IMR-90 (cell line): ENCODE data around the gene AOPEP. TPM values are rescaled to one million over a fixed set of nuclear protein-coding genes. Genes with fewer than 3 reads are reported as not detected.
A peak's percentile ranks its signal among the peaks of the same experiment; 100 is the strongest.

Source experiments
- ATAC-seq: fragments of 200-7000 bp; cut with Tn5 transposase; 2 replicates; pipeline ENCODE4 v1.9.1; 2020; ENCODE audit warnings: low read depth, mild to moderate bottlenecking, moderate library complexity
- BruUV-seq: library from RNA; stranded (reverse); fragments of 400-500 nt; replicated peaks from 2 replicates; lab custom pipeline; 2021; lab: Mats Ljungman, UMichigan
- CTCF ChIA-PET: fragments of 300-600 bp; formaldehyde crosslinking; extraction: SDS; loops from one replicate; lab custom pipeline; 2021; ENCODE audit warnings: antibody characterized with exemption; lab: Yijun Ruan, JAX
- POLR2A ChIA-PET: fragments of 300-600 bp; sonication (Branson Sonifier 250); formaldehyde crosslinking; loops from one replicate; lab custom pipeline; 2022; ENCODE audit warnings: antibody characterized with exemption; ENCODE audit not compliant: unreplicated experiment; lab: Charles Lee
- DNase-seq: peaks from one replicate; pipeline ENCODE4 v3.0.0; 2013
- H2AFZ ChIP-seq: replicated peaks from 2 replicates; pipeline ENCODE3; 2013; ENCODE audit warnings: low read length, mild to moderate bottlenecking; ENCODE audit not compliant: poor library complexity
- H2AK5ac ChIP-seq: 2 replicates; pipeline ENCODE4 v1.6.1; 2013; ENCODE audit warnings: low read depth, low read length, inconsistent platforms
- H2AK9ac ChIP-seq: replicated peaks from 2 replicates; pipeline ENCODE3; 2013; ENCODE audit warnings: mild to moderate bottlenecking, low read depth, low read length, moderate library complexity; ENCODE audit not compliant: poor library complexity
- H2BK120ac ChIP-seq: 2 replicates; pipeline ENCODE4 v1.6.1; 2013; ENCODE audit warnings: low read depth, low read length, inconsistent platforms
- H2BK15ac ChIP-seq: 3 replicates; pipeline ENCODE4 v1.6.1; 2013; ENCODE audit warnings: low read depth, low read length, inconsistent platforms
- H2BK20ac ChIP-seq: 2 replicates; pipeline ENCODE4 v1.6.1; 2013; ENCODE audit warnings: low read depth, mild to moderate bottlenecking, inconsistent platforms, low read length, moderate library complexity
- H2BK5ac ChIP-seq: 2 replicates; pipeline ENCODE4 v1.6.1; 2013; ENCODE audit warnings: mild to moderate bottlenecking, low read depth, low read length, inconsistent platforms; ENCODE audit not compliant: poor library complexity, severe bottlenecking
- H3K14ac ChIP-seq: replicated peaks from 2 replicates; pipeline ENCODE4 v1.6.1; 2013; ENCODE audit warnings: low read depth, low read length, inconsistent platforms
- H3K18ac ChIP-seq: 2 replicates; pipeline ENCODE4 v1.6.1; 2013; ENCODE audit warnings: low read depth, low read length, control low read depth
- H3K23ac ChIP-seq: 2 replicates; pipeline ENCODE4 v1.6.1; 2013; ENCODE audit warnings: low read depth, low read length, inconsistent platforms
- H3K27ac ChIP-seq: 2 replicates; pipeline ENCODE4 v1.5.1; 2013; ENCODE audit warnings: mild to moderate bottlenecking, control low read depth, low read length; ENCODE audit not compliant: insufficient read depth
- H3K27me3 ChIP-seq: 2 replicates; pipeline ENCODE4 v1.6.1; 2013; ENCODE audit warnings: low read length; ENCODE audit not compliant: control insufficient read depth, insufficient read depth
- H3K36me3 ChIP-seq: 2 replicates; pipeline ENCODE4 v1.6.1; 2013; ENCODE audit warnings: low read length, mixed read lengths; ENCODE audit not compliant: control insufficient read depth, insufficient read depth
- H3K4ac ChIP-seq: 2 replicates; pipeline ENCODE4 v1.6.1; 2013; ENCODE audit warnings: low read depth, low read length, inconsistent platforms
- H3K4me1 ChIP-seq: 2 replicates; pipeline ENCODE4 v1.6.1; 2013; ENCODE audit warnings: low read length, mixed read lengths; ENCODE audit not compliant: control insufficient read depth, insufficient read depth
- H3K4me2 ChIP-seq: 2 replicates; pipeline ENCODE4 v1.6.1; 2013; ENCODE audit warnings: low read depth, mild to moderate bottlenecking, control low read depth, low read length, moderate library complexity
- H3K4me3 ChIP-seq: 2 replicates; pipeline ENCODE4 v1.5.1; 2013; ENCODE audit warnings: low read depth, mild to moderate bottlenecking, control low read depth, low read length, moderate library complexity; ENCODE audit not compliant: insufficient read depth
- H3K56ac ChIP-seq: 2 replicates; pipeline ENCODE4 v1.6.1; 2013; ENCODE audit warnings: low read length, inconsistent platforms; ENCODE audit not compliant: insufficient read depth; ENCODE audit errors: extremely low read depth
- H3K79me1 ChIP-seq, 2 experiments: 2 replicates each; pipeline ENCODE4 v1.6.1; 2013; ENCODE audit warnings: low read length in 2 of 2, inconsistent platforms in 1 of 2, low read depth in 1 of 2
- H3K9ac ChIP-seq: 2 replicates; pipeline ENCODE4 v1.6.1; 2013; ENCODE audit warnings: low read depth, low read length, control low read depth
- H3K9me1 ChIP-seq: 2 replicates; pipeline ENCODE4 v1.6.1; 2013; ENCODE audit warnings: low read length, inconsistent platforms; ENCODE audit not compliant: insufficient read depth
- H3K9me3 ChIP-seq: 2 replicates; pipeline ENCODE4 v1.6.1; 2013; ENCODE audit warnings: low read length; ENCODE audit not compliant: control insufficient read depth, insufficient read depth
- H4K20me1 ChIP-seq: 2 replicates; pipeline ENCODE4 v1.6.1; 2013; ENCODE audit warnings: low read length, inconsistent platforms; ENCODE audit not compliant: insufficient read depth
- H4K5ac ChIP-seq: 2 replicates; pipeline ENCODE4 v1.6.1; 2013; ENCODE audit warnings: mild to moderate bottlenecking, low read depth, low read length, control low read depth
- H4K8ac ChIP-seq, 2 experiments: 2 replicates each; pipeline ENCODE4 v1.6.1; 2013; ENCODE audit warnings: low read depth in 2 of 2, low read length in 2 of 2, control low read depth in 1 of 2, inconsistent platforms in 1 of 2
- H4K91ac ChIP-seq: 2 replicates; pipeline ENCODE4 v1.6.1; 2013; ENCODE audit warnings: low read depth, low read length, inconsistent platforms; ENCODE audit not compliant: insufficient read depth
- BHLHE40 ChIP-seq: fragments of 150-350 bp; IDR thresholded peaks from 2 replicates; pipeline ENCODE4 v1.6.1; 2016; ENCODE audit warnings: mild to moderate bottlenecking, low read depth, low read length
- CEBPB ChIP-seq: IDR thresholded peaks from 2 replicates; pipeline ENCODE4 v1.6.1; 2012; ENCODE audit warnings: low read depth, low read length, improper control_type of control experiment
- CHD1 ChIP-seq: IDR thresholded peaks from 2 replicates; pipeline ENCODE4 v1.6.1; 2012; ENCODE audit warnings: low read depth, low read length, improper control_type of control experiment
- ELK1 ChIP-seq: fragments of 150-350 bp; IDR thresholded peaks from 2 replicates; pipeline ENCODE4 v1.6.1; 2016; ENCODE audit warnings: low read depth, mild to moderate bottlenecking, low read length, moderate library complexity, borderline replicate concordance
- FOS ChIP-seq: fragments of 150-350 bp; IDR thresholded peaks from 2 replicates; pipeline ENCODE4 v1.6.1; 2016; ENCODE audit warnings: low read depth, low read length
- MAFK ChIP-seq: IDR thresholded peaks from 2 replicates; pipeline ENCODE4 v1.6.1; 2012; ENCODE audit warnings: low read depth, low read length, improper control_type of control experiment
- MAZ ChIP-seq: IDR thresholded peaks from 2 replicates; pipeline ENCODE4 v1.6.1; 2012; ENCODE audit warnings: low read depth, mild to moderate bottlenecking, low read length, improper control_type of control experiment, moderate library complexity, borderline replicate concordance
- MXI1 ChIP-seq: IDR thresholded peaks from 2 replicates; pipeline ENCODE4 v1.6.1; 2012; ENCODE audit warnings: low read depth, mild to moderate bottlenecking, low read length, moderate library complexity, borderline replicate concordance
- NFE2L2 ChIP-seq: fragments of 150-350 bp; IDR thresholded peaks from 2 replicates; pipeline ENCODE4 v1.6.1; 2016; ENCODE audit warnings: low read depth, mild to moderate bottlenecking, low read length
- POLR2A ChIP-seq: IDR thresholded peaks from 2 replicates; pipeline ENCODE4 v1.6.1; 2012; ENCODE audit warnings: mild to moderate bottlenecking, low read depth, low read length
- RAD21 ChIP-seq: IDR thresholded peaks from 2 replicates; pipeline ENCODE4 v1.6.1; 2012; ENCODE audit warnings: low read length, improper control_type of control experiment
- RFX5 ChIP-seq: IDR thresholded peaks from 2 replicates; pipeline ENCODE4 v1.8.0; 2012; ENCODE audit warnings: low read depth, mild to moderate bottlenecking, low read length, moderate library complexity
- SMC3 ChIP-seq: fragments of 150-350 bp; IDR thresholded peaks from 2 replicates; pipeline ENCODE4 v1.6.1; 2016; ENCODE audit warnings: low read depth, mild to moderate bottlenecking, antibody characterized with exemption, low read length, moderate library complexity
- USF2 ChIP-seq: fragments of 150-350 bp; IDR thresholded peaks from 2 replicates; pipeline ENCODE4 v1.6.1; 2017; ENCODE audit warnings: mild to moderate bottlenecking, antibody characterized with exemption, low read length, low read depth
- WGBS, 2 experiments: methylation state at CpG; one replicate each; pipeline versions ENCODE4 v1.1.5 to v1.1.7; 2013; ENCODE audit warnings: missing lambda C conversion rate in 2 of 2; ENCODE audit not compliant: insufficient read length in 1 of 2; ENCODE audit errors: extremely low coverage in 2 of 2; 5-methylcytosine and 5-hydroxymethylcytosine counted together
- dilution Hi-C: fragments of 300-500 bp; cut with HindIII; formaldehyde crosslinking; loops from one replicate; pipeline ENCODE4 v1.14.3; 2018; ENCODE audit warnings: low sequenced_read_pairs; ENCODE audit not compliant: unreplicated experiment
- in situ Hi-C: fragments of 300-500 bp; cut with MboI; formaldehyde crosslinking; loops from 3 replicates; pipeline ENCODE4 v1.14.3; 2019; ENCODE audit warnings: low sequenced_read_pairs, inconsistent platforms, mixed read lengths
- intact Hi-C: fragments of 100-400 bp; cut with micrococcal nuclease; formaldehyde crosslinking; loops from 2 replicates; pipeline ENCODE4 v1.10.0; 2022
- polyA plus RNA-seq, 3 experiments: library from polyadenylated mRNA; depleted of rRNA; stranded (reverse); fragments of >200 nt; gene quantifications; 2 replicates each; pipeline ENCODE4 v1.2.3, GENCODE V29; 2012; ENCODE audit warnings: low replicate concordance in 1 of 3
- total RNA-seq: library from RNA; depleted of rRNA; stranded (reverse); fragments of >200 nt; gene quantifications from 2 replicates; pipeline ENCODE4 v1.2.3, GENCODE V29; 2012
- TF ChIP-seq, protein P1 (sequence below): conservative IDR thresholded peaks from 2 replicates; pipeline ENCODE4 v1.5.1; 2012; ENCODE audit warnings: mild to moderate bottlenecking, low read depth, low read length, improper control_type of control experiment

AOPEP gene
- total and polyA plus RNA-seq, 2 of the 4 experiments (the other 2 are of a cell fraction), result 34.9 to 38.7 TPM

GRCh38 chr9:95126739-95127138 lies 400.2 kb downstream of the AOPEP start:
- peaks cover 2% of the 10 kb centered on the region; the same call in 1 of the 2 replicates for H3K4me1 ChIP-seq
- WGBS, 2 experiments, result 100% methylated on average over 1 of the region's 9 CpGs; no CpG with 5 or more reads in 1 of the 2 experiments
- H3K9me1 ChIP-seq, result no peaks in the 10 kb centered on the region; the same call in 1 of the 2 replicates
- no peaks in the 10 kb centered on the region for H3K36me3 ChIP-seq
- no peak overlapping the region for H3K27ac ChIP-seq
- no peak overlapping the region for H4K8ac ChIP-seq
- in situ Hi-C loops, result loop anchor here (5.0 kb wide), 1 partner anchor 444 kb away; no protein-coding TSS in a partner anchor
- no peak overlapping the region for H3K4ac ChIP-seq
- intact Hi-C loops, result loop anchor here (1.0 to 10.0 kb wide), 4 partner anchors 212 to 457 kb away; no protein-coding TSS in a partner anchor
- no peak overlapping the region for H2BK20ac ChIP-seq
- H3K4me2 ChIP-seq, result no peak overlapping the region
- no peaks in the 10 kb centered on the region; a peak in 1 of 4 replicates for H3K79me1 ChIP-seq
- TF ChIP-seq POLR2A, result no peak
- no peak for TF ChIP-seq SMC3
- TF ChIP-seq USF2, result no peak
- no peak for TF ChIP-seq BHLHE40
- TF ChIP-seq RAD21, result no peak
- no peak for TF ChIP-seq MAFK
- no peak for TF ChIP-seq NFE2L2
- TF ChIP-seq FOS, result no peak
- TF ChIP-seq RFX5, result no peak
- no peak for TF ChIP-seq ELK1
- no peak for TF ChIP-seq CEBPB
- no peak for TF ChIP-seq CHD1
- no peak for TF ChIP-seq MXI1
- TF ChIP-seq MAZ, result no peak
- TF ChIP-seq, protein P1, sequence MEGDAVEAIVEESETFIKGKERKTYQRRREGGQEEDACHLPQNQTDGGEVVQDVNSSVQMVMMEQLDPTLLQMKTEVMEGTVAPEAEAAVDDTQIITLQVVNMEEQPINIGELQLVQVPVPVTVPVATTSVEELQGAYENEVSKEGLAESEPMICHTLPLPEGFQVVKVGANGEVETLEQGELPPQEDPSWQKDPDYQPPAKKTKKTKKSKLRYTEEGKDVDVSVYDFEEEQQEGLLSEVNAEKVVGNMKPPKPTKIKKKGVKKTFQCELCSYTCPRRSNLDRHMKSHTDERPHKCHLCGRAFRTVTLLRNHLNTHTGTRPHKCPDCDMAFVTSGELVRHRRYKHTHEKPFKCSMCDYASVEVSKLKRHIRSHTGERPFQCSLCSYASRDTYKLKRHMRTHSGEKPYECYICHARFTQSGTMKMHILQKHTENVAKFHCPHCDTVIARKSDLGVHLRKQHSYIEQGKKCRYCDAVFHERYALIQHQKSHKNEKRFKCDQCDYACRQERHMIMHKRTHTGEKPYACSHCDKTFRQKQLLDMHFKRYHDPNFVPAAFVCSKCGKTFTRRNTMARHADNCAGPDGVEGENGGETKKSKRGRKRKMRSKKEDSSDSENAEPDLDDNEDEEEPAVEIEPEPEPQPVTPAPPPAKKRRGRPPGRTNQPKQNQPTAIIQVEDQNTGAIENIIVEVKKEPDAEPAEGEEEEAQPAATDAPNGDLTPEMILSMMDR, result no peak
- no peak overlapping the region for H3K4me3 ChIP-seq
- ATAC-seq (no peak), DNase-seq (no peak)
- no peak overlapping the region for H2AFZ ChIP-seq
- dilution Hi-C loops, result no loop called here
- H4K91ac ChIP-seq, result no peak overlapping the region
- no peak overlapping the region for H3K9ac ChIP-seq
- H3K23ac ChIP-seq, result no peak overlapping the region
- peak overlapping the region; percentile 60 for H2AK9ac ChIP-seq
- H3K14ac ChIP-seq, result no peak overlapping the region
- H3K18ac ChIP-seq, result no peak overlapping the region
- ChIA-PET CTCF (interaction anchor here (1.1 to 6.4 kb wide), 4 partner anchors 17 to 457 kb away, joined by 4 to 47 read pairs (median 6); no protein-coding TSS in a partner anchor), POLR2A (no interaction called here)
- no peak overlapping the region for H4K5ac ChIP-seq
- no peaks in the 10 kb centered on the region for H3K9me3 ChIP-seq
- H2BK120ac ChIP-seq, result no peak overlapping the region
- no TSS peak for BruUV-seq
- no peaks in the 10 kb centered on the region for H3K27me3 ChIP-seq
- no peaks in the 10 kb centered on the region for H4K20me1 ChIP-seq
- no peak overlapping the region for H2BK15ac ChIP-seq
- no peak overlapping the region for H3K56ac ChIP-seq
- no peak overlapping the region for H2BK5ac ChIP-seq
- H2AK5ac ChIP-seq, result no peak overlapping the region
